ENCODE results near the gene FBXL19.

FBXL19 gene

GRCh38 chr16:30942426-30942806, 19.0 kb downstream of the FBXL19 start:
- DNase-seq (ENCODE audit: low read depth in 2 of 2, low spot score in 1 of 2) = no peak

- DNase-seq (ENCODE audit: low read depth in 2 of 2, low spot score in 1 of 2) = no peak
Measured at GRCh38 chr16:30944352-30944751, 21.0 kb downstream of the FBXL19 start.

- no peak for DNase-seq (ENCODE audit: low read depth in 2 of 2, low spot score in 1 of 2)
Measured at GRCh38 chr16:30946671-30947540, 23.5 kb downstream of the FBXL19 start.

- DNase-seq (ENCODE audit: low read depth in 2 of 2, low spot score in 1 of 2) = no peak
Measured at GRCh38 chr16:30947541-30947858, 24.1 kb downstream of the FBXL19 start.

GRCh38 chr16:30947859-30948666, 24.7 kb downstream of the FBXL19 start:
- DNase-seq (ENCODE audit: low read depth in 2 of 2, low spot score in 1 of 2) = no peak

GRCh38 chr16:30948667-30949649, 25.6 kb downstream of the FBXL19 start, which contains the start of gene ORAI3:
Gene ORAI3 (plus strand): TSS chr16:30949068. CDS start chr16:30949290, 222 bp downstream.
- DNase-seq (ENCODE audit: low read depth in 2 of 2, low spot score in 1 of 2) = no peak

GRCh38 chr16:30949650-30950515, 26.5 kb downstream of the FBXL19 start:
- no peak for DNase-seq (ENCODE audit: low read depth in 2 of 2, low spot score in 1 of 2)

GRCh38 chr16:30950516-30951065, 27.2 kb downstream of the FBXL19 start:
- DNase-seq (ENCODE audit: low read depth in 2 of 2, low spot score in 1 of 2) = no peak

GRCh38 chr16:30951193-30951592, 27.8 kb downstream of the FBXL19 start:
- DNase-seq (ENCODE audit: low read depth in 2 of 2, low spot score in 1 of 2) = no peak

GRCh38 chr16:30951750-30952149, 28.4 kb downstream of the FBXL19 start:
- no peak for DNase-seq (ENCODE audit: low read depth in 2 of 2, low spot score in 1 of 2)

GRCh38 chr16:30953111-30953510, 29.7 kb downstream of the FBXL19 start:
- DNase-seq (ENCODE audit: low read depth in 2 of 2, low spot score in 1 of 2) = no peak

- peak in 1 of 2 donors; percentile 19 for DNase-seq (ENCODE audit: low read depth in 2 of 2, low spot score in 1 of 2)
Measured at GRCh38 chr16:30953511-30954124, 30.2 kb downstream of the FBXL19 start.

GRCh38 chr16:30954993-30955392, 31.6 kb downstream of the FBXL19 start:
- DNase-seq (ENCODE audit: low read depth in 2 of 2, low spot score in 1 of 2) = no peak

- DNase-seq (ENCODE audit: low read depth in 2 of 2, low spot score in 1 of 2) = peak; percentile 82 to 83
Measured at GRCh38 chr16:30956601-30957455, 33.5 kb downstream of the FBXL19 start.

- DNase-seq (ENCODE audit: low read depth in 2 of 2, low spot score in 1 of 2) = peak; percentile 94 to 95
Measured at GRCh38 chr16:30957456-30958174, 34.2 kb downstream of the FBXL19 start, which contains the start of gene SETD1A. Gene SETD1A (plus strand): TSS chr16:30957754. CDS start chr16:30958732, 978 bp downstream.

- DNase-seq (ENCODE audit: low read depth in 2 of 2, low spot score in 1 of 2) = no peak
Measured at GRCh38 chr16:30958175-30959079, 35.1 kb downstream of the FBXL19 start.

- DNase-seq (ENCODE audit: low read depth in 2 of 2, low spot score in 1 of 2) = no peak
Measured at GRCh38 chr16:30961384-30961783, 38.0 kb downstream of the FBXL19 start.

All from stimulated activated CD8-positive, alpha-beta memory T cell treated with anti-CD3 and anti-CD28 coated beads, Interleukin-4, amount 100 ng/mL, for 4 hours (primary cell).